HepG2 (cell line): Measurements from ENCODE around the gene FAAP100. TPM values are rescaled to one million over a fixed set of nuclear protein-coding genes. Genes with fewer than 3 reads are reported as not detected.

ENCODE experiments used
- CERS6 ChIP-seq: sonication (generic); formaldehyde crosslinking; IDR thresholded peaks from 2 replicates; pipeline ENCODE4 v1.5.0; 2020; ENCODE audit warnings: missing genetic modification reagents
- EP300 ChIP-seq, 3 experiments: sonication (generic) in 1 of 3; formaldehyde crosslinking in 1 of 3; IDR thresholded peaks; 2 replicates each; pipeline versions ENCODE4 v1.5.1 to v1.6.1; 2011 to 2020; ENCODE audit warnings: low read depth in 2 of 3, low read length in 2 of 3, borderline replicate concordance in 1 of 3, improper control_type of control experiment in 1 of 3, mild to moderate bottlenecking in 1 of 3, missing genetic modification reagents in 1 of 3, moderate library complexity in 1 of 3
- FOXM1 ChIP-seq: sonication (generic); formaldehyde crosslinking; IDR thresholded peaks from 2 replicates; pipeline ENCODE4 v1.5.0; 2020; ENCODE audit warnings: missing genetic modification reagents
- HMGXB4 ChIP-seq, 2 experiments: sonication (generic) in 1 of 2; formaldehyde crosslinking in 1 of 2; IDR thresholded peaks; 2 replicates each; pipeline versions ENCODE4 v1.4.0 to v1.6.1; 2018 to 2020; ENCODE audit warnings: missing genetic modification reagents in 2 of 2, borderline replicate concordance in 1 of 2, low read depth in 1 of 2, mild to moderate bottlenecking in 1 of 2, missing biosample characterization in 1 of 2
- KAT8 ChIP-seq: IDR thresholded peaks from 2 replicates; pipeline ENCODE4 v1.6.1; 2016; ENCODE audit warnings: missing genetic modification reagents, missing compliant biosample characterization
- KDM5B ChIP-seq: sonication (generic); formaldehyde crosslinking; IDR thresholded peaks from 2 replicates; pipeline ENCODE4 v1.4.0; 2020; ENCODE audit warnings: missing genetic modification reagents, mild to moderate bottlenecking, borderline replicate concordance
- NFYB ChIP-seq: sonication (generic); formaldehyde crosslinking; IDR thresholded peaks from 2 replicates; pipeline ENCODE4 v1.4.0; 2020; ENCODE audit warnings: missing genetic modification reagents
- SMC3 ChIP-seq: IDR thresholded peaks from 2 replicates; pipeline ENCODE4 v1.6.1; 2011; ENCODE audit warnings: low read length, improper control_type of control experiment
- STAG1 ChIP-seq: sonication (generic); formaldehyde crosslinking; IDR thresholded peaks from 2 replicates; pipeline ENCODE4 v1.4.0; 2020; ENCODE audit warnings: missing genetic modification reagents
- YEATS2 ChIP-seq: sonication (generic); formaldehyde crosslinking; IDR thresholded peaks from 2 replicates; pipeline ENCODE4 v1.4.0; 2020; ENCODE audit warnings: missing genetic modification reagents, borderline replicate concordance
- ZNF225 ChIP-seq: sonication (generic); formaldehyde crosslinking; IDR thresholded peaks from 2 replicates; pipeline ENCODE4 v1.4.0; 2020; ENCODE audit warnings: mild to moderate bottlenecking, missing genetic modification reagents
- ZNF230 ChIP-seq: sonication (generic); formaldehyde crosslinking; IDR thresholded peaks from 2 replicates; pipeline ENCODE4 v1.4.0; 2020; ENCODE audit warnings: mild to moderate bottlenecking, missing genetic modification reagents
- ZNF574 ChIP-seq: sonication (generic); formaldehyde crosslinking; IDR thresholded peaks from 2 replicates; pipeline ENCODE4 v1.4.0; 2020; ENCODE audit warnings: missing genetic modification reagents
- ZNF770 ChIP-seq: sonication (generic); formaldehyde crosslinking; IDR thresholded peaks from 2 replicates; pipeline ENCODE4 v1.5.0; 2020; ENCODE audit warnings: mild to moderate bottlenecking, missing genetic modification reagents
- ZSCAN21 ChIP-seq: sonication (generic); formaldehyde crosslinking; IDR thresholded peaks from 2 replicates; pipeline ENCODE4 v1.8.0; 2022; ENCODE audit warnings: mild to moderate bottlenecking, missing genetic modification reagents, moderate library complexity, borderline replicate concordance
- polyA plus RNA-seq, 8 experiments: library from polyadenylated mRNA; depleted of rRNA in 3 of 8; stranded (reverse) in 7 of 8; unstranded in 1 of 8; fragments of >200 nt; fragmentation: Illumina TruSeq in 4 of 8; extraction: Trizol in 4 of 8; gene quantifications; 2 replicates each; pipeline versions ENCODE4 v1.2.1 to v1.2.3, GENCODE V29; 2011 to 2016; ENCODE audit warnings: low read depth in 4 of 8, missing spikeins in 1 of 8, mixed read lengths in 1 of 8; ENCODE audit not compliant: insufficient read depth in 1 of 8
- total RNA-seq, 5 experiments: library from RNA; depleted of rRNA; stranded (reverse); fragments of >200 nt; fragmentation: Illumina TruSeq; extraction: Trizol; gene quantifications; 2 replicates each; pipeline ENCODE4 v1.2.3, GENCODE V29; 2016; ENCODE audit warnings: low read depth in 1 of 5

The FAAP100 gene
- total and polyA plus RNA-seq, 2 of the 13 experiments (the other 11 are each of a cell fraction or from before 2014, with no cell fraction given): 7.6 to 20.8 TPM

- no peak for TF ChIP-seq ZNF230 (CRISPR knock-in tag)
- peak; percentile 56 for TF ChIP-seq ZNF574 (CRISPR knock-in tag)
- no peak for TF ChIP-seq SMC3
- no peak for TF ChIP-seq ZNF770 (CRISPR knock-in tag)
- peak; percentile 53 for TF ChIP-seq KAT8 (CRISPR knock-in tag)
- TF ChIP-seq YEATS2 (CRISPR knock-in tag): 0 out of 2 replicates have a peak, but pooled peaks have one; percentile 15
- no peak for TF ChIP-seq CERS6 (CRISPR knock-in tag)
- TF ChIP-seq KDM5B (CRISPR knock-in tag): peak; percentile 64; the same call in 1 of the 2 replicates
- TF ChIP-seq ZSCAN21 (CRISPR knock-in tag): 0 out of 2 replicates have a peak, but pooled peaks have one; percentile 13
- peak in 1 of 2 experiments; percentile 29; a peak in 1 of 4 replicates for TF ChIP-seq HMGXB4 (CRISPR knock-in tag; IDR thresholded peaks at IDR 0.05; ENCODE audit: borderline replicate concordance in 1 of 2, low read depth in 1 of 2)
- no peak for TF ChIP-seq ZNF225 (CRISPR knock-in tag)
- no peak for TF ChIP-seq STAG1 (CRISPR knock-in tag)
- 0 out of 2 replicates have a peak, but pooled peaks have one; percentile 27 for TF ChIP-seq FOXM1
- 0 out of 4 replicates have a peak, but pooled peaks of 1 of the 2 experiments have one; percentile 25 for TF ChIP-seq EP300 (IDR thresholded peaks at IDR 0.05; ENCODE audit: low read depth in 2 of 2, low read length in 2 of 2)
- TF ChIP-seq EP300 (CRISPR knock-in tag; IDR thresholded peaks at IDR 0.05; ENCODE audit: borderline replicate concordance): no peak
- 0 out of 2 replicates have a peak, but pooled peaks have one; percentile 3 for TF ChIP-seq NFYB (CRISPR knock-in tag)
Observed at GRCh38 chr17:81514739-81515529, 37.2 kb downstream of the FAAP100 start (continued).
